Ureter (tissue), 1 donor: Measurements from ENCODE around the gene INSRR. TPM values are rescaled to one million over a fixed set of nuclear protein-coding genes. Genes with fewer than 3 reads are reported as not detected.

Experiments used
- DNase-seq: peaks from one replicate; pipeline ENCODE4 v3.0.0-alpha.2; 2020; ENCODE audit warnings: low spot score
- total RNA-seq: library from RNA; stranded (reverse); gene quantifications from one replicate; pipeline ENCODE4 v1.2.4, GENCODE V29; 2023
- donor health status: DM: yes; HTN: yes; CAD: no.

The INSRR gene
- total RNA-seq = 0.13 TPM

- DNase-seq = no peak
These were observed at the start of gene INSRR for GRCh38 chr1:156858959-156859522. Gene INSRR (minus strand): TSS chr1:156859117. CDS start chr1:156858621, 496 bp downstream.

- no peak for DNase-seq
These were observed 49.6 kb upstream of the INSRR start for GRCh38 chr1:156908541-156908940.

- DNase-seq = no peak
These were observed 47.4 kb upstream of the INSRR start for GRCh38 chr1:156906206-156906906.

- DNase-seq = no peak
These were observed 46.7 kb upstream of the INSRR start for GRCh38 chr1:156905651-156906050.

- no peak for DNase-seq
These were observed 46.3 kb upstream of the INSRR start for GRCh38 chr1:156905176-156905575.

GRCh38 chr1:156904187-156904959 is 45.5 kb upstream of the INSRR start:
- no peak for DNase-seq

- no peak for DNase-seq
These were observed 44.6 kb upstream of the INSRR start for GRCh38 chr1:156903328-156904091.

GRCh38 chr1:156901966-156902915 is 43.3 kb upstream of the INSRR start:
- no peak for DNase-seq

GRCh38 chr1:156901590-156901900 is 42.6 kb upstream of the INSRR start:
- DNase-seq = no peak

- DNase-seq = no peak
These were observed 42.1 kb upstream of the INSRR start for GRCh38 chr1:156900896-156901589.

GRCh38 chr1:156899956-156900718 is 41.2 kb upstream of the INSRR start:
- no peak for DNase-seq

GRCh38 chr1:156898971-156899664 is 40.2 kb upstream of the INSRR start:
- no peak for DNase-seq

- peak; percentile 56 for DNase-seq
These were observed 39.2 kb upstream of the INSRR start for GRCh38 chr1:156898161-156898566.

- no peak for DNase-seq
These were observed 38.3 kb upstream of the INSRR start for GRCh38 chr1:156897078-156897825.

GRCh38 chr1:156896490-156897033 is 37.6 kb upstream of the INSRR start:
- DNase-seq = no peak

GRCh38 chr1:156895927-156896326 is 37.0 kb upstream of the INSRR start:
- DNase-seq = no peak

- DNase-seq = no peak
These were observed 36.5 kb upstream of the INSRR start for GRCh38 chr1:156895455-156895812.
